Activated CD4-positive, alpha-beta T cell treated with anti-CD3 and anti-CD28 coated beads, Interleukin-2, amount 50 U/mL, for 16 hours (primary cell): Measurements from ENCODE around the gene DLGAP4.

ENCODE experiments used
- DNase-seq: peaks from one replicate; pipeline ENCODE4 v3.0.0-alpha.2; 2020

DLGAP4 gene

GRCh38 chr20:36275441-36276189 is 30.5 kb upstream of the DLGAP4 start:
- DNase-seq: no peak

DNA sequence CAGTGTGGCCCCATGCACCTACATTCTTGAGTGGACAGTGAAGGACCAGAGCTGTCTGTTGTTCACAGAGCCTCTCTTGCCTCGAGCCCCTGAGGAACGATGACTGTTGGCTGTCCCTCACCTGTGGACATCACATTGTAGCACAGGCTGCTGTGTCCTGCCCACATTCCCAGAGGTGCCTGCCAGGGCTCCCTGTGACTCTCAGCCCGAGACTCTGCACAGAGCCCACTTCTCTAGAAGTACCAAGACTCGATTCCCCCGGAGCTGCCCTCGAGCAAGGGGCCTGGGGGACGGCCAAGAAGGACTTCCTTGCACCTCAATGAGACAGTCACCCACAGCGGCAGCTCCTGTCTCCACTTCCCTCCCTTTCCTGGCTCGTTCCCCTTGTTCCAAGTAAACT is 28.6 kb upstream of the DLGAP4 start:
- no peak for DNase-seq

- DNase-seq: no peak
Observed at GRCh38 chr20:36279362-36279761, 26.8 kb upstream of the DLGAP4 start.

GRCh38 chr20:36279776-36280175 is 26.4 kb upstream of the DLGAP4 start:
- no peak for DNase-seq

DNA sequence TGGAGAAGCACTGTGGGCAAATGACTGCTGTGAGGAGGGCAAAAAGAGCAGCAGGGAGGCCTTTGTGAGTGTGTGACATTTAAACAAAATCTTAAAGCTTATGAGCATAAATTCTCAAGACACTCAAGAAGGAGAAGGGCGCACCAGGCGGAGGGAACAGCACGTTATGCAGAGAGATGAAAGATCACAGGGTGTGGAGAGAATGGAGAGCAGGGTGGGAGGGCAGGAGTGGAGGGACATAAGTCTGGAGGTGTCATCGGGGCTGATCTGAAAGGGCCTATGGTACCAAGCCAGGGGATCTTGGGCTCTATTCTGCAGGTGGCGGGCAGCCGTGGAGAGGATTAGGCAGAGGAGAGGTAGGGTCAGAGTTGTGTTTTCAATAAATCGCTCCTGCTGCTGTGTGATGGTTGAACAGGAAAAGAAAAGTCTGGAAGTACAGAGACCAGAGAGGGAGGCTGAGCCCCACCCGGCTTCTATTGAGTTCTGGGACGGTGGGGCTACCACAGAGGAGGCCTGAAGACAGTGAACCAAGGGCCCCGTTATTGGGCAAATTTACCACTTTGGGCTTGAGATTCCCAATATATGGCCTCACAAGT is 24.3 kb upstream of the DLGAP4 start:
- DNase-seq: no peak

DNA sequence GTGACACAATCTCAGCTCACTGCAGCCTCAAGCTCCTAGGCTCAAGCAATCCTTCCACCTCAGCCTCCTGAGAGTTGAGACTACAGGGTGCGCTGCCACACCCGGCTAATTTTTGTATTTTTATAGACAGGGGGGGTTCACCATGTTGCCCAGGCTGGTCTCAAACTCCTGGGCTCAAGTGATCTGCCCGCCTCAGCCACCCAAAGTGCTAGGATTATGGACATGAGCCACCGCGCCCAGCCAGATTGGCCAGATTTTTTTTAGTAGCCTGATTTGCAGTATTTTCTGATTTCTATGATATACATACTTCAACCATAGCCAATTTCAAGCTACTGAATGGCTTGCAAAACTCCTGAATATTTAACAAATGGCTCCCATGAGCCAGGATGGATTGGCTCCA is 21.4 kb upstream of the DLGAP4 start:
- no peak for DNase-seq

- DNase-seq: no peak
Observed at GRCh38 chr20:36285746-36286447, 20.2 kb upstream of the DLGAP4 start.

DNA sequence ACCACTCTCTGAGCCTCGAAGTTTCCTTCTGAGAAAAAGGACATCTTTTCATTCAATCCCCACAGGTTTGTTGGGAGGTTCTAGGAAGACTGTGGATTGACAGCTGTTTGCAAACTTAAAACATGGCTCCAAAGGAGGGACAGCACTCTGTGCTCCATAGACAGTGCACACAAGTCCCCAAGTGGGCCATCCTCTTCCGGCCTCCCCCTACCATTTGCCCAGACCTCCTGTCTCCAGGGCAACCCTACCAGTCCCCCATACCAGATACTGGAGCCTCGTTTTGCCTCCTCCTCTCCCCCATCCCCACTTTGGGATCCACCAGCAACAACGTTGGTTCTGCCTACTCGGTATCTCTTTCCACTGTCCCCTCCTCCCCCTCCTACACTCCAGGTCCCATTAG is 8.5 kb upstream of the DLGAP4 start:
- DNase-seq: no peak

DNA sequence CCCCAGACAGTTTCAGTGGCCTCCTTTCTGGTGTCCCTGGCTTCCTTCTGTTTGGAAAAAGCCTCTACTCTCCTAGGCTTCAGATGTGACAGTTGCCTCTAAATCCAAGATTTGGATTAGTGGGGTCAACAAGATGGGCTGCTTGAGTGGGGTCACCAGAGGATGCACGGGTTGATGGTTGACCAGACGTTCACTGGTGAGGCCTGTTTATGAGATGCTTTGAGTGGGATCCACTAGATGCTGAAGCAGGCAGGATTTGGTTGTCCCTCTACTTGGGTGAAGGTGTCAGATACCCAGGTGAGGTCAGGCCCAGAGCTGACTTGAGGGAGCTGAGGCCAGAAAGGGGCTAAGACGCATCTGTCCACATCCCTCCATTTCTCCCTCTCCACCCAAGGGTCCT is 8.1 kb upstream of the DLGAP4 start:
- no peak for DNase-seq

GRCh38 chr20:36298795-36299339 is 7.3 kb upstream of the DLGAP4 start:
- no peak for DNase-seq

- no peak for DNase-seq
Observed at GRCh38 chr20:36299459-36299858, 6.7 kb upstream of the DLGAP4 start.

DNA sequence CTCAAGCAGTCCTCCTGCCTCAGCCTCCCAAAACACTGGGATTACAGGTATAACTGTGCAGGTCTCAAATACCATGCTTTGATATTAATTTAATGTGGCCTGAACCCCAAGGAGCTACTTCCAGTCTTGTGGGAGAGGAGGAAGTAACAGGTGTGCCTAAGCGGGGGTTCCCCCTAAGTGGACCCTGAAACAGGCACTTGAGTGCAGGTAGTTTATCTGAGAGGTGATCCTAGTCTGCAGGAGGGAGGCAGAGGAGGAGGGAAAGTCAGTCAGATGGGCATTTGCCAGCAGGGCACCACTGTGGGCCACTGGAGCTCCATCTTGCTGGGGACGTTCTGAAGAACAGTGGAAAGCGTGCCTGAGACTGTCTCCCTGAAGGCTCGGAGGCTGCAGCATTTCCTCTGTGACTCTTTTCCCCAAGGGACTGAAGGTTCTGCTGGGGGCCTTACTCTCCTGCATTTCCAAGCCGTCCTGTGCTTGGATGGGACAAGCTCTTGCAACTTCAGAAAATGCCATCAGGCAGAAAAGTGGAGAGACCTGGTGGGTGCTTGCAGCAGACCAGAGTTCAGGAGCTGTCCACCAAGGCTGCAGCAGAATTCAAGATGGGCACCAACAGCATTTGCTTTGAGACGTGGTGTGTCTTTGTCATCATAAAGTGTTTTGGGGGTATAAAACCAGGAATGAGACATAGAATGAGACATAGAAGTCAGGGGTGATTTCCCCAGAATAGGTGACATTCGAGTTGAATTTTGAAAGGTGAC is 4.6 kb upstream of the DLGAP4 start:
- no peak for DNase-seq

DNA sequence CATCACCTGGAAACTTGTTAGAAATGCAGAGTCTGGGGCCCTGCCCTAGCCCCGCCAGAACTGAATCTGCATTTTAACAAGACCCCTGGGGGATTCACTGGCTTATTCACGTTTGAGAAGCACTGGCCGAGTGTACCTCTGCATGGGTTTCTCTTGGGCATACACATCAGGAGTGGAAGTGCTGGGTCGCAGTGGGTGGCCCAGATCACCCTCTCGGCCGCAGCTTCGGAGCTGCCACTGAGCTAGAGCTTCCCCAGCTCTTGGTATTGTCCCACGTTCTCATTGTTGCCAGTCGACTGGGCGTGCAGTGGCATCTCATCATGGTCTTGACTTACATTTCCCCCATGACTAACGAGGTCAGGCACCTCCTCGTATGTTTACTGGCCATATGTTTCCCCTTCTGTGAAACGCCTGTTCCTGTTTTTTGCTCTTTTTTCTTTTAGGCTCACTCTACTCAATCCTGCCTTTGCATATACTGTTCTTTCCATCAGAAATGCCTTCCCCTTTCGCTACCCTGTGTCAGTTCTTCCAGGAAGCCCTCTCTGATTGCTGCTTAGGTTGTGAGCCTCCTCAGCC is 3.0 kb upstream of the DLGAP4 start:
- DNase-seq: no peak

- no peak for DNase-seq
Observed at GRCh38 chr20:36303831-36304230, 2.3 kb upstream of the DLGAP4 start.

- DNase-seq: no peak
Observed at GRCh38 chr20:36304786-36305495, 1.2 kb upstream of the DLGAP4 start.

GRCh38 chr20:36306553-36307411 is 643 bp downstream of the DLGAP4 start:
- DNase-seq: no peak

DNA sequence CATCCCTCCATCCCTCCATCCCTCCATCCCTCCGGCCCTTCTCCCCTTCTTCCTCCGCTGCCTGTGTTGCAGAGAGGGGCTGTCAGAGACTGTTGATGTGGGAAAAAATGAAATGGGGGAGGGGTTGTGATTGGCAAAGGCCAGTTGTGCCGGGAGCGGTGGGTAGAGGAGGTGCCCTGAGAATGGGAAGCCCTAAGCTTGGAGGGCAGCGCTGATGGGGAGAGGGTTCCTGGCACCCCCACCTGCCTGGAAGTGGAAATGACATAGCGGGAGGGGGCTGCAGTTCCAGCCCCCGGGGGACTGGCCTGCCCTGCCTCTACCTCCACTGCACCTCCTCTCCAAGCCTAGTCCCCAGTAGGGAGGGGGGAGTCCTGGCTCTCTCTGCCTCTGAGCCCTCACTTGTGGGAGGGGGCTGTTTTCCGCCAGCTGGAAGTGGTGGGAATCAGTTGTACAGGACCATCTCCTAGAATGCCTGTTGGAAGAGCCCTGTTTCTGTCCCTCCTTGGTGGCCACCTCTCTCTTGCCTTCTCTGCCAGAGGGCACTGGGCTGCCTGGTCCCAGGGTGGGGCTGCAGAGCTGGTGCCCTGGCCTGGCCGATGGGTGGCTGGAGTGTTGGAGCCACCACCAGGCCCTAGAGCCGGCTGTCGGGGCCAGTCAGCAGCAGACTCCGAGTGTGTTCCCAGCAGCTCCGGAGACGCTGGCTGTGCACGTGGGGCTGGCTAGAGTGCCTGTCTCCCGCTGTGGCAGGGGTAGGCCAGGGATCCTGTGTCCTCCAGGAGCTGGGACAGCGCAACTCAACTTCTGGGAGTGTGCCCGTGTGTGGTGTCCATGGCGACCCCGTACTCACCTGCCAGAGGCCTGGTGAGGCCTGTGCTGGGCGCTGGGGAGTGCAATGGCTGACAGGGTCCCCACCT is 1.5 kb downstream of the DLGAP4 start:
- no peak for DNase-seq

GRCh38 chr20:36308353-36308752 is 2.2 kb downstream of the DLGAP4 start:
- no peak for DNase-seq

- DNase-seq: no peak
Observed at GRCh38 chr20:36308986-36309385, 2.8 kb downstream of the DLGAP4 start.

DNA sequence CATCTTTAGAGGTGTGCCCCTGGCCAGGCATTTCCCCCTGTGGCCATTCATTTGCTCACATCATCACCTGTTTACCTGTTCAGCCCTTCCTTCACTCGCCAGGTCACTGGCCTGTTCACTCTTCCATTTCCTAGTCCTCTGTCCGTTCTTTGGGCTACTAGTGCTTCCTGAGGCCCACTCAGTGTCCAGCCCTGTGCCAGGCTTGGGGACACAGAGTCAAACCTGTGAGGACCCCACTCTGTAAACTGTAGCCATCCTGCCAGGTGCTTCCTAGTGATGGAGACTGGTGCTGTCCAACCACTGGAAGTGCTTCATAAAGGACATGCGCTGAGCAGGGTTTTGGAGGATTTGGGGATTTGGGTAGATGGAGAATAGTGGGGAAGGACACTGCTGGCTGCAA is 3.5 kb downstream of the DLGAP4 start:
- DNase-seq: no peak
